ENCODE measurements around the gene C6orf47. TPM values are rescaled to one million over a fixed set of nuclear protein-coding genes. Genes with fewer than 3 reads are reported as not detected.

The C6orf47 gene
- polyA plus RNA-seq, 2 of the 4 experiments (the other 2 are of a cell fraction): 6.0 to 13.6 TPM

DNA sequence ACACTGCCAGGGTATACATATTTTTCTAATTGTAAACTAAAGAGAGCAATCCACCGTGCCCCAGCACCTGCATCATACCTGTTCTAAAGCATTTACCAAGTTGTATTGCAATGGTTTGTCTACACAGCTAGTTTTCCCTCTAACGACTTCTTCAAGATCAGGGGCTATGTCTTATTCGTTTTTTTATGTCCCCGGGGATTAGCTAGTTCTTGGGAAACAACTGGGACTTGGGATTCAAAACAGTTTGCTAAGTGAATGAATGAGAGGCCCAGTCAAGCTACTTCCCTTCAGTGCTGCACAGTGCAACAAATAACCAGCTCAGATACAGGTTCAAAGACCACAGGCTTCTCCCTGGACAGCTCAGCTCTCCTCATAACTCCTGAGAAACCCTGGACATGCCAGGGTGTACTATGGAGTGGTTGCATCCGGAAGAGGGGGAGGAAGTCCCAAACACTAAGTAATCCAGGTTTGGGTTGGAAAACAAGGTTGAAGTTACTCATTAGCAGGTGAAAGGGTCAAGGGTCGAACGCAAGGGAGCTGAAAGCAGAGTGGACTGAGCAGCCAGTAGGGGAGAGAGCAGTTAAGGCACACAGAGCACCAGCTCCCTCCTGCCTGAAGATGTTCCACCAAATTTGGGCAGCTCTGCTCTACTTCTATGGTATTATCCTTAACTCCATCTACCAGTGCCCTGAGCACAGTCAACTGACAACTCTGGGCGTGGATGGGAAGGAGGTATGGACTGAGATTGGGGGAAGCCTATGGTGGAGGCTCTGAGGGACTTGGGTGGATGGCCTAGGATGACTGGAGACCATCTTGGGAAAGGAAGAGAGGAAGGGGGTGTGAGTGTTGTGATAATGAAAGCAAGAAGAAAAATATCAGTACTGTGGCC is 5.0 kb downstream of the C6orf47 start, which contains the start of gene APOM:
TSS of gene APOM (plus strand) at position 546 of the 889 bp plus-strand sequence. CDS start at position 619, 73 bp downstream.
- Histone ChIP-seq H3K4me3 (no peak within 1 kb of the TSS), H3K4me1 (peaks cover 26% of the 10 kb centered on the region), H3K27ac (no peak within 1 kb of the TSS), H3K4me2 (no peak within 1 kb of the TSS), H3K9me3 (no peaks in the 10 kb centered on the region)
- TF ChIP-seq REST (IDR thresholded peaks at IDR 0.05): no peak
- no peak for TF ChIP-seq PBX3 (IDR thresholded peaks at IDR 0.05)
- TF ChIP-seq ZFP36 (IDR thresholded peaks at IDR 0.05; ENCODE audit: borderline replicate concordance, partially characterized antibody): no peak
- no peak for TF ChIP-seq MAZ (IDR thresholded peaks at IDR 0.05; ENCODE audit: borderline replicate concordance, low read depth, low read length)
- 80% methylated on average over 8 of the region's 8 CpGs for WGBS (ENCODE audit: missing lambda C conversion rate)
- ATAC-seq (no peak), DNase-seq (ENCODE audit: low read depth in 1 of 2, low spot score in 1 of 2) (no peak), FAIRE-seq (no peak)
- CTCF ChIA-PET: interaction anchor here (1.2 to 2.0 kb wide), 2 partner anchors 21 to 175 kb away, joined by 4 to 8 read pairs; no protein-coding TSS in a partner anchor
- POLR2A ChIA-PET: no interaction called here

GRCh38 chr6:31654574-31655348 is 5.8 kb downstream of the C6orf47 start:
- ATAC-seq (no peak), DNase-seq (ENCODE audit: low read depth in 1 of 2, low spot score in 1 of 2) (no peak), FAIRE-seq (no peak)
- H3K27ac ChIP-seq: no peak overlapping the region
- H3K4me2 ChIP-seq: no peak overlapping the region
- no peak overlapping the region for H3K4me3 ChIP-seq
- TF ChIP-seq RARB (CRISPR knock-in tag; IDR thresholded peaks at IDR 0.05): no peak
- no peak for TF ChIP-seq NFE2L2 (conservative IDR thresholded peaks at IDR 0.05; ENCODE audit: low read length)
- no peak for TF ChIP-seq POLR2A (IDR thresholded peaks at IDR 0.05; ENCODE audit: low read length)
- no peaks in the 10 kb centered on the region for H3K9me3 ChIP-seq
- POLR2A ChIA-PET: interaction anchor here (1.1 kb wide), 1 partner anchor 10 kb away, joined by 3 read pairs; the partner anchor contains the start of gene GPANK1
- H3K4me1 ChIP-seq: peaks cover 26% of the 10 kb centered on the region
- WGBS (ENCODE audit: missing lambda C conversion rate): 92% methylated on average over 8 of the region's 8 CpGs
- CTCF ChIA-PET: interaction anchor here (1.2 to 2.0 kb wide), 2 partner anchors 20 to 176 kb away, joined by 4 to 8 read pairs; no protein-coding TSS in a partner anchor

DNA sequence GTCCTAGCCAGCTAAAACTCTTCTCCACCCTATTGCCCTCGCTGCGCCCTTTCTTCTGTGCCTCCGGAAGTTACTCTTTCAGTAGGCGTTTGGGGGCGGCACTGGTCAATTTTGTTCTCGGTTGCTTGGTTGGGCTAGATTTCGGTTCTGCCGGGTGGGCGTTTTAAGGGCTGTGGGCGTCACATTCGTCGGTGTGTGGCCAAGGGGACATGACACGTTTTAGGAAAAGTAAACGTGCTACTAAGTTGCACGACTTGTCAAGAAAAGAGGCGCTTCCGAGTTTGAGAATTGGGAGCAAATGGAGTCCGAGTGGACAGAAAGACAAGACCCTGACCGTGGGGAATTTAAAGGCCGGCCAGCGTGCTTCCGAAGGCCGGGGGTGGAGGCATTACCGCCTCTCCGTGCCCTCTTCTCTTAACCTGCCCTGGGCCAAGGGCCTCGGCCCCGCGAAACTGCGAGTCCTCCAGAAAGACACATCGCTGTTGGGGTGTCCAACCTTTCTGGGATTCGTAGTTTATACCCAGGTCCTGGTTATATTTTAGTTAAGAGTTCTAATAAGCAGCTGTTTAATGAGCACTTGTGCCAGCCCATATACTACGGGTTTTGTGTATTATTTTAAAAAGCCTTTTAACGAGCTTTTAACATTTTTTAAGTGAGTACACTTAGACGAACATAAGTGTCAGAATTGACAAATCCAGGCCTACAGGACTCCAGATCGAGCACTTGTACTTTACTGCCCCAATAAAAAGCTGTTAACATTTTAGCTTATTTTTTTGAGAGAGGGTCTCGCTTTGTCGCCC is 7.5 kb downstream of the C6orf47 start:
- FAIRE-seq: no peak
- POLR2A ChIA-PET: interaction anchor here (0.6 to 1.8 kb wide), 7 partner anchors 9 to 112 kb away, joined by 3 to 14 read pairs (median 4); partner anchors contain the start of genes CSNK2B, DDX39B and GPANK1
- DNase-seq (ENCODE audit: low read depth in 1 of 2, low spot score in 1 of 2): peak in 1 of 2 experiments; percentile 87
- TF ChIP-seq RARB (CRISPR knock-in tag; IDR thresholded peaks at IDR 0.05): no peak
- TF ChIP-seq MAX (IDR thresholded peaks at IDR 0.05): peak; percentile 50; the same call in 1 of the 2 replicates
- TF ChIP-seq PHF8 (IDR thresholded peaks at IDR 0.05; ENCODE audit: borderline replicate concordance, low read depth): peak; percentile 9; the same call in 1 of the 2 replicates
- TF ChIP-seq RAD21 (conservative IDR thresholded peaks at IDR 0.05 in 1 of 2, IDR thresholded peaks at IDR 0.05 in 1 of 2): no peak
- TF ChIP-seq RNF2 (IDR thresholded peaks at IDR 0.05; ENCODE audit: borderline replicate concordance, low read depth): no peak
- no peak for TF ChIP-seq RFX5 (IDR thresholded peaks at IDR 0.05)
- TF ChIP-seq NFE2L2 (conservative IDR thresholded peaks at IDR 0.05; ENCODE audit: low read length): no peak
- no peak for TF ChIP-seq GATA3 (IDR thresholded peaks at IDR 0.05; ENCODE audit: borderline replicate concordance)
- peak in 1 of 2 experiments; percentile 10; a peak in 1 of 5 replicates for TF ChIP-seq JUN (IDR thresholded peaks at IDR 0.05)
- TF ChIP-seq HOXA7 (CRISPR knock-in tag; IDR thresholded peaks at IDR 0.05): peak; percentile 5; the same call in 1 of the 2 replicates
- TF ChIP-seq CBX2 (IDR thresholded peaks at IDR 0.05; ENCODE audit: borderline replicate concordance, low read depth): no peak
- no peak for TF ChIP-seq CHD2 (IDR thresholded peaks at IDR 0.05; ENCODE audit: low read length, partially characterized antibody)
- no peak for TF ChIP-seq EHMT2 (IDR thresholded peaks at IDR 0.05; ENCODE audit: low read depth)
- no peak for TF ChIP-seq HES2 (IDR thresholded peaks at IDR 0.05)
- no peak for TF ChIP-seq RCOR1 (IDR thresholded peaks at IDR 0.05; ENCODE audit: low read depth, low read length)
- TF ChIP-seq MAZ (IDR thresholded peaks at IDR 0.05; ENCODE audit: borderline replicate concordance, low read depth, low read length): no peak
- TF ChIP-seq HOXB13 (CRISPR knock-in tag; IDR thresholded peaks at IDR 0.05; ENCODE audit: low read depth): no peak
- no peak for TF ChIP-seq EHF (CRISPR knock-in tag; IDR thresholded peaks at IDR 0.05)
- TF ChIP-seq POLR2A (IDR thresholded peaks at IDR 0.05; ENCODE audit: low read length): no peak

More for the DNA sequence above, 7.5 kb downstream of the C6orf47 start:
- Histone ChIP-seq H3K4me1 (peaks cover 10% of the 10 kb centered on the region; the same call in 2 of the 3 replicates), H3K27ac (peak overlapping the region; percentile 91 to 99), H3K4me3 (peak overlapping the region; percentile 69), H3K9me3 (no peaks in the 10 kb centered on the region), H3K4me2 (peak overlapping the region; percentile 83)
- WGBS (ENCODE audit: missing lambda C conversion rate): 17% methylated on average over 31 of the region's 37 CpGs
- ATAC-seq: peak; percentile 78 to 84
- CTCF ChIA-PET: interaction anchor here (0.7 to 2.4 kb wide), 6 partner anchors 8 to 177 kb away, joined by 3 to 12 read pairs (median 4); partner anchors contain the start of genes C6orf47 and DDAH2

Measured in A549 (cell line).